ENCODE data around the gene SCAP. TPM values are rescaled to one million over a fixed set of nuclear protein-coding genes. Genes with fewer than 3 reads are reported as not detected.

SCAP gene
- total and polyA plus RNA-seq, 2 experiments from 2014 or later = 35.5 to 141 TPM

- TF ChIP-seq JUNB (IDR thresholded peaks at IDR 0.05; ENCODE audit: unreplicated experiment) = no peak
- no peak for TF ChIP-seq EZH2phosphoT487 (IDR thresholded peaks at IDR 0.05; ENCODE audit: unreplicated experiment)
Observed at GRCh38 chr3:47424434-47425382, 51.0 kb downstream of the SCAP start (continued).

DNA sequence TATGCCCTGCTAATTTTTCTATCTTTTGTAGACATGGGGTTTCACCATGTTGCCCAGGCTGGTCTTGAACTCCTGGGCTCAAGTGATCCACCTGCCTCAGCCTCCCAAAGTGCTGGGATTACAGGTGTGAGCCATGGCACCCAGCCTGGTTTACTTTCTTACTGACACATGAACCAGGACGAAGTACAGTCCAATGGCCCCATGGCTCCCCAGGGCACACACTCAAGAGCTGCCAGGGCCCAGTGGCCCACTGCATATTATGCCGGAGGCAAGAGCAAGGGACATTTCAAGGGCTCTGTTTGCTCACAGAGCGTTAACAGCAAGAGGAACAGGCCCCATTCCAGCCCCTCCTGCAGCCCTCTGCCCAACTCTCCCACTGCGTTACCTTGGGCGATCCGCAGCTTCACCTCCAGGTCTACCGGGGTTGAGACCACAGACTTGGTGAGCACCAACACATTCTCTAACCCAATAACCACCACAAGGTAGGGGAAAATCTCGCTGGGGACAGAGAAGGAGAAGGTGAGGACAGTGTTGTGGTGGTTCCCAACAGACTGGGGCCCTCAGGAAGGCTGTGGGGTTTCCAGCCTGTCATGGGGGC, 52.1 kb downstream of the SCAP start:
- TF ChIP-seq EZH2phosphoT487 (IDR thresholded peaks at IDR 0.05; ENCODE audit: unreplicated experiment) (no peak), CREB1 (CRISPR knock-in tag; IDR thresholded peaks at IDR 0.05; ENCODE audit: low read depth) (no peak), EZH2 (IDR thresholded peaks at IDR 0.05; ENCODE audit: low read depth, unreplicated experiment) (no peak), POLR2AphosphoS5 (IDR thresholded peaks at IDR 0.05; ENCODE audit: low read depth) (no peak), STAT1 (IDR thresholded peaks at IDR 0.05; ENCODE audit: unreplicated experiment) (no peak), CTCF (conservative IDR thresholded peaks at IDR 0.05; ENCODE audit: low read depth in 2 of 2) (no peak)
- TF ChIP-seq, protein P1, sequence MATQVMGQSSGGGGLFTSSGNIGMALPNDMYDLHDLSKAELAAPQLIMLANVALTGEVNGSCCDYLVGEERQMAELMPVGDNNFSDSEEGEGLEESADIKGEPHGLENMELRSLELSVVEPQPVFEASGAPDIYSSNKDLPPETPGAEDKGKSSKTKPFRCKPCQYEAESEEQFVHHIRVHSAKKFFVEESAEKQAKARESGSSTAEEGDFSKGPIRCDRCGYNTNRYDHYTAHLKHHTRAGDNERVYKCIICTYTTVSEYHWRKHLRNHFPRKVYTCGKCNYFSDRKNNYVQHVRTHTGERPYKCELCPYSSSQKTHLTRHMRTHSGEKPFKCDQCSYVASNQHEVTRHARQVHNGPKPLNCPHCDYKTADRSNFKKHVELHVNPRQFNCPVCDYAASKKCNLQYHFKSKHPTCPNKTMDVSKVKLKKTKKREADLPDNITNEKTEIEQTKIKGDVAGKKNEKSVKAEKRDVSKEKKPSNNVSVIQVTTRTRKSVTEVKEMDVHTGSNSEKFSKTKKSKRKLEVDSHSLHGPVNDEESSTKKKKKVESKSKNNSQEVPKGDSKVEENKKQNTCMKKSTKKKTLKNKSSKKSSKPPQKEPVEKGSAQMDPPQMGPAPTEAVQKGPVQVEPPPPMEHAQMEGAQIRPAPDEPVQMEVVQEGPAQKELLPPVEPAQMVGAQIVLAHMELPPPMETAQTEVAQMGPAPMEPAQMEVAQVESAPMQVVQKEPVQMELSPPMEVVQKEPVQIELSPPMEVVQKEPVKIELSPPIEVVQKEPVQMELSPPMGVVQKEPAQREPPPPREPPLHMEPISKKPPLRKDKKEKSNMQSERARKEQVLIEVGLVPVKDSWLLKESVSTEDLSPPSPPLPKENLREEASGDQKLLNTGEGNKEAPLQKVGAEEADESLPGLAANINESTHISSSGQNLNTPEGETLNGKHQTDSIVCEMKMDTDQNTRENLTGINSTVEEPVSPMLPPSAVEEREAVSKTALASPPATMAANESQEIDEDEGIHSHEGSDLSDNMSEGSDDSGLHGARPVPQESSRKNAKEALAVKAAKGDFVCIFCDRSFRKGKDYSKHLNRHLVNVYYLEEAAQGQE (IDR thresholded peaks at IDR 0.05; ENCODE audit: unreplicated experiment) = no peak
- Histone ChIP-seq H3K4me3 (no peak overlapping the region), H3K4me1 (ENCODE audit: insufficient read depth) (no peaks in the 10 kb centered on the region), H3K4me2 (no peak overlapping the region), H2AFZ (no peak overlapping the region), H3K79me2 (replicated peaks; ENCODE audit: insufficient read depth) (no peaks in the 10 kb centered on the region), H3F3A (replicated peaks; ENCODE audit: low read depth) (peaks cover 8% of the 10 kb centered on the region), H3K9me2 (ENCODE audit: insufficient read depth) (no peaks in the 10 kb centered on the region), H4K20me1 (replicated peaks; ENCODE audit: insufficient read depth) (peaks cover 6% of the 10 kb centered on the region; the same call in 1 of the 2 replicates), H3K27me3 (ENCODE audit: insufficient read depth) (no peaks in the 10 kb centered on the region), H3K27ac (ENCODE audit: low read depth) (no peak overlapping the region), H3K36me3 (ENCODE audit: insufficient read depth) (no peaks in the 10 kb centered on the region; the same call in 1 of the 2 replicates)
- Mint-ChIP-seq H3K4me1 (peaks cover 12% of the 10 kb centered on the region), H3K4me3 (no peak overlapping the region), H3K27me3 (ENCODE audit: insufficient read depth, low read depth, poor library complexity) (peaks cover 17% of the 10 kb centered on the region), H3K9me3 (no peaks in the 10 kb centered on the region), H3K36me3 (ENCODE audit: low read depth) (peaks cover 51% of the 10 kb centered on the region), H3K27ac (no peak overlapping the region)
- DNase-seq (ENCODE audit: low spot score) = no peak
- ATAC-seq = no peak
